HCT116 (cell line): ENCODE data around the gene RAPGEF1. TPM values are rescaled to one million over a fixed set of nuclear protein-coding genes. Genes with fewer than 3 reads are reported as not detected.

Experiments
- ATAC-seq: fragments of 200-7000 bp; cut with Tn5 transposase; 2 replicates; pipeline ENCODE4 v1.9.1; 2020; ENCODE audit warnings: mild to moderate bottlenecking, moderate library complexity
- BruUV-seq: library from RNA; stranded (reverse); fragments of 400-500 nt; replicated peaks from 2 replicates; lab custom pipeline; 2021; lab: Mats Ljungman, UMichigan
- CTCF ChIA-PET: fragments of 300-600 bp; sonication (Branson Sonifier 250); formaldehyde crosslinking; loops from one replicate; lab custom pipeline; 2021; ENCODE audit warnings: antibody characterized with exemption; lab: Charles Lee
- POLR2A ChIA-PET: fragments of 300-600, 350-600 bp; sonication (Branson Sonifier 250); formaldehyde crosslinking; loops from one replicate; lab custom pipeline; 2021; ENCODE audit warnings: antibody characterized with exemption; lab: Charles Lee
- RAD21 ChIA-PET, 2 experiments: fragments of 300-600 bp; sonication (Branson Sonifier 250); formaldehyde crosslinking; loops; one replicate each; lab custom pipeline; 2023; ENCODE audit warnings: low total read pairs in 2 of 2; ENCODE audit not compliant: uncharacterized antibody in 2 of 2, unreplicated experiment in 2 of 2, low non-redundant PET in 1 of 2; lab: Charles Lee
- DNase-seq: peaks from one replicate; pipeline ENCODE4 v3.0.0-alpha.2; 2010; ENCODE audit warnings: low read depth, low spot score
- H2AFZ ChIP-seq: fragments of 200-600 bp; shearing (Covaris generic), sonication (generic); 2 replicates; pipeline ENCODE4 v1.6.1; 2017; ENCODE audit warnings: low read depth, mixed run types, mixed read lengths, antibody characterized with exemption, low read length; ENCODE audit not compliant: poor library complexity, severe bottlenecking
- H3K27ac ChIP-seq: 2 replicates; pipeline ENCODE4 v1.5.1; 2012; ENCODE audit warnings: low read depth, low read length
- H3K27me3 ChIP-seq: fragments of 200-600 bp; sonication (generic); 2 replicates; pipeline ENCODE4 v1.6.1; 2016; ENCODE audit warnings: mixed run types, low read length, mixed read lengths; ENCODE audit not compliant: insufficient read depth
- H3K36me3 ChIP-seq, 2 experiments: fragments of 200-500 bp in 1 of 2; fragments of 200-600 bp in 1 of 2; sonication (Bioruptor generic) in 1 of 2; sonication (generic) in 1 of 2; 2 replicates each; pipeline versions ENCODE4 v1.5.1 to v1.6.1; 2014 to 2016; ENCODE audit warnings: low read length in 2 of 2, inconsistent platforms in 1 of 2, mixed read lengths in 1 of 2, mixed run types in 1 of 2; ENCODE audit not compliant: insufficient read depth in 2 of 2, control insufficient read depth in 1 of 2
- H3K4me1 ChIP-seq, 2 experiments: fragments of 200-600 bp in 1 of 2; sonication (generic) in 1 of 2; 2 replicates each; pipeline versions ENCODE4 v1.5.1 to v1.6.1; 2012 to 2017; ENCODE audit warnings: low read length in 2 of 2, inconsistent platforms in 1 of 2, mild to moderate bottlenecking in 1 of 2, mixed read lengths in 1 of 2, mixed run types in 1 of 2, moderate library complexity in 1 of 2; ENCODE audit not compliant: insufficient read depth in 2 of 2, control insufficient read depth in 1 of 2
- H3K4me2 ChIP-seq: fragments of 200-600 bp; sonication (generic); 2 replicates; pipeline ENCODE4 v1.6.1; 2017; ENCODE audit warnings: mixed run types, low read length, mixed read lengths
- H3K4me3 ChIP-seq, 2 experiments: fragments of 200-600 bp in 1 of 2; sonication (generic) in 1 of 2; replicated peaks in 1 of 2; 2 replicates each; pipeline ENCODE4 v1.5.1; 2011 to 2016; ENCODE audit warnings: low read length in 2 of 2, control low read depth in 1 of 2, low read depth in 1 of 2, mild to moderate bottlenecking in 1 of 2, mixed read lengths in 1 of 2, mixed run types in 1 of 2
- H3K79me2 ChIP-seq: fragments of 200-600 bp; sonication (generic); 2 replicates; pipeline ENCODE4 v1.6.1; 2017; ENCODE audit warnings: mild to moderate bottlenecking, mixed run types, low read length, moderate library complexity, mixed read lengths; ENCODE audit not compliant: insufficient read depth
- H3K9ac ChIP-seq: fragments of 200-600 bp; sonication (generic); 2 replicates; pipeline ENCODE4 v1.6.1; 2016; ENCODE audit warnings: low read length, mixed read lengths
- H3K9me2 ChIP-seq: fragments of 200-600 bp; sonication (generic), shearing (Covaris generic); 2 replicates; pipeline ENCODE4 v1.6.1; 2017; ENCODE audit warnings: mixed run types, mild to moderate bottlenecking, moderate library complexity; ENCODE audit not compliant: insufficient read depth
- H3K9me3 ChIP-seq, 2 experiments: fragments of 200-500 bp in 1 of 2; fragments of 200-600 bp in 1 of 2; sonication (Bioruptor generic) in 1 of 2; sonication (generic) in 1 of 2; 2 replicates each; pipeline ENCODE4 v1.6.1; 2014 to 2017; ENCODE audit warnings: low read length in 2 of 2, mixed read lengths in 2 of 2, inconsistent platforms in 1 of 2, low read depth in 1 of 2, mild to moderate bottlenecking in 1 of 2, mixed run types in 1 of 2, moderate library complexity in 1 of 2; ENCODE audit not compliant: control insufficient read depth in 1 of 2, insufficient read depth in 1 of 2
- H4K20me1 ChIP-seq: fragments of 200-600 bp; sonication (generic), shearing (Covaris generic); 2 replicates; pipeline ENCODE4 v1.6.1; 2017; ENCODE audit warnings: mixed run types, mild to moderate bottlenecking, moderate library complexity; ENCODE audit not compliant: insufficient read depth
- RAD21 ChIP-seq: IDR thresholded peaks from 2 replicates; pipeline ENCODE4 v1.6.1; 2012; ENCODE audit warnings: low read depth, mild to moderate bottlenecking
- REST ChIP-seq: IDR thresholded peaks from 2 replicates; pipeline ENCODE4 v1.6.1; 2012; ENCODE audit warnings: low read depth
- SIN3A ChIP-seq: IDR thresholded peaks from 2 replicates; pipeline ENCODE4 v1.6.1; 2012; ENCODE audit warnings: low read depth
- TCF7L2 ChIP-seq: IDR thresholded peaks from 2 replicates; pipeline ENCODE4 v1.7.0; 2011; ENCODE audit warnings: borderline replicate concordance, inconsistent platforms; ENCODE audit not compliant: insufficient read depth, insufficient read length; ENCODE audit errors: extremely low read depth
- ZBTB33 ChIP-seq: IDR thresholded peaks from 2 replicates; pipeline ENCODE4 v1.6.1; 2011; ENCODE audit warnings: mild to moderate bottlenecking, low read length, moderate library complexity; ENCODE audit not compliant: insufficient replicate concordance; ENCODE audit errors: extremely low read depth
- intact Hi-C: fragments of 100-400 bp; cut with micrococcal nuclease; formaldehyde crosslinking; loops from 2 replicates; pipeline ENCODE4 v1.10.0; 2022
- total RNA-seq: library from RNA; stranded (reverse); gene quantifications from one replicate; pipeline ENCODE4 v1.2.1, GENCODE V29; 2021; ENCODE audit not compliant: unreplicated experiment

RAPGEF1 gene
- total RNA-seq, 1 experiment from 2014 or later: 43.0 TPM

- intact Hi-C loops: no loop called here
Observed at GRCh38 chr9:131642496-131643083, 97.3 kb downstream of the RAPGEF1 start.

More at GRCh38 chr9:131642496-131643083, 97.3 kb downstream of the RAPGEF1 start:
- Histone ChIP-seq H3K27ac (no peak overlapping the region), H3K4me3 (no peak overlapping the region), H2AFZ (no peak overlapping the region), H3K9me2 (no peaks in the 10 kb centered on the region), H3K79me2 (no peaks in the 10 kb centered on the region), H3K9ac (no peak overlapping the region), H3K4me2 (no peak overlapping the region), H3K9me3 (no peaks in the 10 kb centered on the region), H3K36me3 (no peaks in the 10 kb centered on the region; a peak in 1 of 4 replicates), H4K20me1 (no peaks in the 10 kb centered on the region), H3K4me1 (peaks cover 0 to 9% of the 10 kb centered on the region in 2 experiments; a peak in 1 of 4 replicates), H3K27me3 (no peaks in the 10 kb centered on the region)
- ChIA-PET RAD21 (interaction anchor here in 1 of 2 experiments (0.7 kb wide), 1 partner anchor 36 kb away, joined by 7 read pairs; no protein-coding TSS in a partner anchor), CTCF (no interaction called here), POLR2A (no interaction called here)
- BruUV-seq: no TSS peak
- TF ChIP-seq RAD21 (no peak), REST (no peak), SIN3A (no peak), ZBTB33 (no peak), TCF7L2 (no peak)
- ATAC-seq: no peak
- no peak for DNase-seq
